Prostate gland (tissue), 2 donors: Measurements from ENCODE around the gene C19orf33.

ENCODE experiments used
- CTCF ChIP-seq, 4 experiments: fragments of 200-600 bp in 2 of 4; fragments of 450-650 bp in 2 of 4; sonication (generic) in 2 of 4; IDR thresholded peaks; 1 replicate in 3 of 4; 2 replicates in 1 of 4; pipeline ENCODE4 v1.5.1; 2016 to 2019; ENCODE audit warnings: antibody characterized with exemption in 4 of 4, mild to moderate bottlenecking in 2 of 4, moderate library complexity in 2 of 4
- POLR2AphosphoS5 ChIP-seq: sonication (generic); formaldehyde crosslinking; IDR thresholded peaks from one replicate; pipeline ENCODE4 v1.6.1; 2017; ENCODE audit warnings: antibody characterized with exemption

GRCh38 chr19:38281811-38282566 is 22.1 kb upstream of the C19orf33 start:
- TF ChIP-seq CTCF (IDR thresholded peaks at IDR 0.05), result no peak
- no peak for TF ChIP-seq POLR2AphosphoS5
